MM.1S (cell line): ENCODE data around the gene KHNYN.

ENCODE experiments used
- CTCF ChIP-seq: fragments of 300-600 bp; sonication (generic); IDR thresholded peaks from 2 replicates; pipeline ENCODE4 v1.5.1; 2016; ENCODE audit warnings: antibody characterized with exemption, low read length, mixed read lengths
- EZH2 ChIP-seq: fragments of 300-600 bp; sonication (generic); optimal IDR thresholded peaks from 2 replicates; pipeline ENCODE3; 2017; ENCODE audit warnings: low read depth, mild to moderate bottlenecking, antibody characterized with exemption, low read length, mixed read lengths
- EZH2phosphoT487 ChIP-seq: fragments of 300-600 bp; sonication (generic); IDR thresholded peaks from 2 replicates; pipeline ENCODE4 v1.6.1; 2018; ENCODE audit warnings: antibody characterized with exemption, low read length

- no peak for TF ChIP-seq CTCF
- TF ChIP-seq EZH2phosphoT487, result no peak
- TF ChIP-seq EZH2, result no peak
Measured at GRCh38 chr14:24388474-24389179, 41.1 kb upstream of the KHNYN start.
